PC-3 (cell line): ENCODE measurements around the gene ACSM6. TPM values are rescaled to one million over a fixed set of nuclear protein-coding genes. Genes with fewer than 3 reads are reported as not detected.

Experiments
- ATAC-seq: fragments of 200-7000 bp; cut with Tn5 transposase; 2 replicates; pipeline ENCODE4 v1.9.1; 2020; ENCODE audit warnings: mild to moderate bottlenecking, moderate library complexity
- BruUV-seq: library from RNA; stranded (reverse); fragments of 400-500 nt; replicated peaks from 2 replicates; lab custom pipeline; 2021; lab: Mats Ljungman, UMichigan
- CTCF ChIA-PET: fragments of 300-600 bp; sonication (Branson Sonifier 250); formaldehyde crosslinking; loops from one replicate; lab custom pipeline; 2022; ENCODE audit warnings: antibody characterized with exemption; lab: Charles Lee
- POLR2A ChIA-PET: fragments of 300-600 bp; sonication (Branson Sonifier 250); formaldehyde crosslinking; loops from one replicate; lab custom pipeline; 2022; ENCODE audit warnings: antibody characterized with exemption; ENCODE audit not compliant: unreplicated experiment; lab: Charles Lee
- DNase-seq: peaks from one replicate; pipeline ENCODE4 v3.0.0-alpha.2; 2015
- H2AFZ ChIP-seq: fragments of 300-600 bp; sonication (generic); 2 replicates; pipeline ENCODE4 v1.6.0; 2016; ENCODE audit warnings: antibody characterized with exemption, low read length
- H3F3A ChIP-seq: fragments of 300-600 bp; sonication (generic); one replicate; pipeline ENCODE4 v1.6.0; 2017; ENCODE audit warnings: antibody characterized with exemption, low read length, control low read depth, mild to moderate bottlenecking; ENCODE audit not compliant: unreplicated experiment
- H3K27ac ChIP-seq: fragments of 300-600 bp; sonication (generic); 2 replicates; pipeline ENCODE4 v1.5.1; 2016; ENCODE audit warnings: mild to moderate bottlenecking, low read length
- H3K27me3 ChIP-seq: fragments of 300-600 bp; sonication (generic); 2 replicates; pipeline ENCODE4 v1.6.1; 2016; ENCODE audit warnings: low read length, mixed read lengths
- H3K36me3 ChIP-seq: fragments of 300-600 bp; sonication (generic); 2 replicates; pipeline ENCODE4 v1.6.1; 2016; ENCODE audit warnings: low read depth, mixed run types, low read length, mixed read lengths
- H3K4me1 ChIP-seq: fragments of 300-600 bp; sonication (generic); 2 replicates; pipeline ENCODE4 v1.5.1; 2016; ENCODE audit warnings: low read length; ENCODE audit not compliant: insufficient read depth
- H3K4me2 ChIP-seq: fragments of 300-600 bp; sonication (generic); 2 replicates; pipeline ENCODE4 v1.6.0; 2016; ENCODE audit warnings: low read length
- H3K4me3 ChIP-seq: fragments of 300-600 bp; sonication (generic); 2 replicates; pipeline ENCODE4 v1.5.1; 2016; ENCODE audit warnings: mild to moderate bottlenecking, low read length, mixed read lengths
- H3K79me2 ChIP-seq: fragments of 300-600 bp; sonication (generic); 2 replicates; pipeline ENCODE4 v1.6.1; 2017; ENCODE audit warnings: low read length, mixed read lengths
- H3K9ac ChIP-seq: fragments of 300-600 bp; sonication (generic); 2 replicates; pipeline ENCODE4 v1.6.0; 2016; ENCODE audit warnings: mild to moderate bottlenecking, low read length
- H3K9me2 ChIP-seq: fragments of 300-600 bp; sonication (generic); replicated peaks from 2 replicates; pipeline ENCODE4 v1.6.1; 2016; ENCODE audit warnings: mixed run types, low read length, mixed read lengths
- H3K9me3 ChIP-seq: fragments of 300-600 bp; sonication (generic); 2 replicates; pipeline ENCODE4 v1.6.1; 2016; ENCODE audit warnings: low read length, mixed read lengths
- H4K20me1 ChIP-seq: fragments of 300-600 bp; sonication (generic); 2 replicates; pipeline ENCODE4 v1.6.1; 2016; ENCODE audit warnings: low read length, mixed read lengths
- EZH2 ChIP-seq: fragments of 300-600 bp; sonication (generic); IDR thresholded peaks from one replicate; pipeline ENCODE4 v1.6.1; 2017; ENCODE audit warnings: antibody characterized with exemption, mild to moderate bottlenecking, low read length; ENCODE audit not compliant: unreplicated experiment
- EZH2phosphoT487 ChIP-seq: fragments of 300-600 bp; sonication (generic); IDR thresholded peaks from 2 replicates; pipeline ENCODE4 v1.6.1; 2018; ENCODE audit warnings: mild to moderate bottlenecking, antibody characterized with exemption, low read length, borderline replicate concordance
- intact Hi-C: fragments of 100-400 bp; cut with micrococcal nuclease; formaldehyde crosslinking; loops from 2 replicates; pipeline ENCODE4 v1.9.0; 2023
- total RNA-seq: library from RNA; depleted of rRNA; stranded (reverse); fragments of >200 nt; gene quantifications from 2 replicates; pipeline ENCODE4 v1.2.3, GENCODE V29; 2014
- TF ChIP-seq, protein P1 (sequence below): fragments of 300-600 bp; sonication (generic); conservative IDR thresholded peaks from 2 replicates; pipeline ENCODE4 v1.5.1; 2017; ENCODE audit warnings: antibody characterized with exemption, low read depth, mild to moderate bottlenecking, low read length

ACSM6 gene
- total RNA-seq, 1 experiment from 2014 or later: not detected

DNA sequence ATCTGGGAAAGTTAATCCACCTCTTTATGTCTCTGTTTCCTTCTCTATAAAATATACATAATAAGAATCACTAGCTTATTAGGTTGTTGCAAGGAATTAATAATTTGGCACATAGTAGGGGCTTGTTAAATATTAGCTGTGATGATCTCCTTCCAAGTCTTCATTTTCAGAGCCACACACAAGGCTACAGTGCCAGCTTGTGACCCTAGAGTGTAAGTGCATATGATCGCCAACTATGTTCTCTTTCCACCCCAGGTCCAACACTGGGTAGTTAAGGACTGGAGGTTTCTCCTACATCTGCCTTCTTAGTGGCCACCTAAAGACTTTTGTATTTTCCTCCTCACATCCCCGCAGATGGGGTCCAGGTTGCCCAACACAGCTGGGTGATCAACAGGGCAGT lies 17.9 kb upstream of the ACSM6 start:
- Histone ChIP-seq H3K27me3 (no peaks in the 10 kb centered on the region), H3K4me2 (no peak overlapping the region), H3K9me3 (no peaks in the 10 kb centered on the region), H3K9ac (no peak overlapping the region), H3K27ac (no peak overlapping the region), H3F3A (no peaks in the 10 kb centered on the region), H2AFZ (no peak overlapping the region), H3K4me1 (no peaks in the 10 kb centered on the region), H3K4me3 (no peak overlapping the region), H3K36me3 (no peaks in the 10 kb centered on the region), H3K79me2 (no peaks in the 10 kb centered on the region), H4K20me1 (no peaks in the 10 kb centered on the region), H3K9me2 (no peaks in the 10 kb centered on the region)
- POLR2A ChIA-PET: no interaction called here
- CTCF ChIA-PET: no interaction called here
- TF ChIP-seq, protein P1, sequence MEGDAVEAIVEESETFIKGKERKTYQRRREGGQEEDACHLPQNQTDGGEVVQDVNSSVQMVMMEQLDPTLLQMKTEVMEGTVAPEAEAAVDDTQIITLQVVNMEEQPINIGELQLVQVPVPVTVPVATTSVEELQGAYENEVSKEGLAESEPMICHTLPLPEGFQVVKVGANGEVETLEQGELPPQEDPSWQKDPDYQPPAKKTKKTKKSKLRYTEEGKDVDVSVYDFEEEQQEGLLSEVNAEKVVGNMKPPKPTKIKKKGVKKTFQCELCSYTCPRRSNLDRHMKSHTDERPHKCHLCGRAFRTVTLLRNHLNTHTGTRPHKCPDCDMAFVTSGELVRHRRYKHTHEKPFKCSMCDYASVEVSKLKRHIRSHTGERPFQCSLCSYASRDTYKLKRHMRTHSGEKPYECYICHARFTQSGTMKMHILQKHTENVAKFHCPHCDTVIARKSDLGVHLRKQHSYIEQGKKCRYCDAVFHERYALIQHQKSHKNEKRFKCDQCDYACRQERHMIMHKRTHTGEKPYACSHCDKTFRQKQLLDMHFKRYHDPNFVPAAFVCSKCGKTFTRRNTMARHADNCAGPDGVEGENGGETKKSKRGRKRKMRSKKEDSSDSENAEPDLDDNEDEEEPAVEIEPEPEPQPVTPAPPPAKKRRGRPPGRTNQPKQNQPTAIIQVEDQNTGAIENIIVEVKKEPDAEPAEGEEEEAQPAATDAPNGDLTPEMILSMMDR: peak; percentile 29; the same call in 1 of the 2 replicates
- TF ChIP-seq EZH2: no peak
- TF ChIP-seq EZH2phosphoT487: no peak
- no peak for ATAC-seq
- no peak for DNase-seq
- no TSS peak for BruUV-seq
- intact Hi-C loops: no loop called here

DNA sequence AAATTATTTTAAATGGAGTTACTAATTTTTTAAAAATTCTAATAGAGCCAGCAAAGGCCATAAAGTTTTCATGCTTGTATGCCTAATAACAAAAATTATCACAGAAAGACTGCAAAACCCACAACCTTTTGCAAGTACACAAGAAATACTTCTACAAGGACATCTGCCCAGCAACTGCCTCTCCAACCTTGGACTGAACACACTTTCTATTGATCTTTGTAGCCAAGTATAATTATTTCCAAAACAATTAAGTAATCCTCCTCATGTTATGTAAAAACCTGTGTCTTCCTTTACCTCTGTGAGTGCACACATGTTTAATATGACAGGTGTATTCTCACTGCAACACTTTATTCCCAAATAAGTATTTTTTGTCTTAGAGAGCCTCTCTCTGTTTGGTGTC lies 16.6 kb upstream of the ACSM6 start:
- Histone ChIP-seq H3K4me2 (no peak overlapping the region), H4K20me1 (no peaks in the 10 kb centered on the region), H3F3A (no peaks in the 10 kb centered on the region), H3K9me2 (no peaks in the 10 kb centered on the region), H3K9me3 (no peaks in the 10 kb centered on the region), H3K4me1 (no peaks in the 10 kb centered on the region; the same call in 1 of the 2 replicates), H3K9ac (no peak overlapping the region), H2AFZ (no peak overlapping the region), H3K27me3 (no peaks in the 10 kb centered on the region), H3K79me2 (no peaks in the 10 kb centered on the region), H3K27ac (no peak overlapping the region), H3K4me3 (no peak overlapping the region), H3K36me3 (no peaks in the 10 kb centered on the region)
- no peak for DNase-seq
- TF ChIP-seq, protein P1: no peak
- TF ChIP-seq EZH2phosphoT487 (no peak), EZH2 (no peak)
- ChIA-PET CTCF (no interaction called here), POLR2A (no interaction called here)
- ATAC-seq: no peak
- intact Hi-C loops: no loop called here
- no TSS peak for BruUV-seq

DNA sequence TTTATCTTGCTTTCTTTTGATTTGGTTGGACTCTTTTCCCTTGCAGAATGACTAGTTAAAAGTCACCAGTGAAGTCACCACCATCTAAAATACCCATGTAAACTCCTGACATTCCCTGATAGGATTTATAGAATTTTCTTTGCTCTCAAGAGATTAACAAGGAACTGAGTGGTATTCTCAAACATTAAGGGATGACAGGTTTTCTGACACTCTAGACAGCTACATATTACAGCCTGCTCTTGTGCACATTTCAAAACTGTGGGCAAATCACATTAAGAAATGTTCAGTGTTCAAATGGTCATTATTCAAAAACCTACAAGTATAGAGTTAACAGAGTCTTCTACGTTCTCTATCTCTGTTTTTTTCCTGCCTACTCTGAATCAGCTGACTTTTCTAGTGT lies 15.8 kb upstream of the ACSM6 start:
- Histone ChIP-seq H3K27ac (no peak overlapping the region), H3K27me3 (no peaks in the 10 kb centered on the region), H3K4me3 (no peak overlapping the region), H2AFZ (no peak overlapping the region), H3K9ac (no peak overlapping the region), H3K9me3 (no peaks in the 10 kb centered on the region), H3K36me3 (no peaks in the 10 kb centered on the region), H3K4me2 (no peak overlapping the region), H3F3A (no peaks in the 10 kb centered on the region), H3K4me1 (no peaks in the 10 kb centered on the region; the same call in 1 of the 2 replicates), H3K9me2 (no peaks in the 10 kb centered on the region), H3K79me2 (no peaks in the 10 kb centered on the region), H4K20me1 (no peaks in the 10 kb centered on the region)
- intact Hi-C loops: no loop called here
- DNase-seq (no peak), ATAC-seq (no peak)
- POLR2A ChIA-PET: no interaction called here
- no TSS peak for BruUV-seq
- CTCF ChIA-PET: no interaction called here
- no peak for TF ChIP-seq EZH2
- no peak for TF ChIP-seq EZH2phosphoT487
- TF ChIP-seq, protein P1: no peak
